ENCODE data around the gene RGS16.

GRCh38 chr1:182653986-182654385 is 49.8 kb upstream of the RGS16 start:
- TF ChIP-seq CTCF (IDR thresholded peaks at IDR 0.05; ENCODE audit: insufficient read depth, low read length) (no peak), GABPA (IDR thresholded peaks at IDR 0.05; ENCODE audit: low read depth) (no peak), REST (IDR thresholded peaks at IDR 0.05; ENCODE audit: insufficient replicate concordance, low read depth) (no peak)
